HCT116 (cell line): ENCODE measurements around the gene PRRT1B.

Source experiments
- CTCF ChIP-seq, 3 experiments: fragments of 200-600 bp in 1 of 3; sonication (generic) in 1 of 3; IDR thresholded peaks in 2 of 3; conservative IDR thresholded peaks in 1 of 3; 2 replicates each; pipeline ENCODE4 v1.5.1; 2012 to 2017; ENCODE audit warnings: low read depth in 2 of 3, low read length in 2 of 3, antibody characterized with exemption in 1 of 3, borderline replicate concordance in 1 of 3, control low read depth in 1 of 3, mild to moderate bottlenecking in 1 of 3, mixed read lengths in 1 of 3, mixed run types in 1 of 3, moderate library complexity in 1 of 3; ENCODE audit not compliant: insufficient read depth in 1 of 3
- EZH2 ChIP-seq: fragments of 200-600 bp; sonication (generic); IDR thresholded peaks from 2 replicates; pipeline ENCODE4 v1.6.1; 2017; ENCODE audit warnings: antibody characterized with exemption, mixed run types
- JUND ChIP-seq: IDR thresholded peaks from 2 replicates; pipeline ENCODE4 v1.6.1; 2012
- POLR2A ChIP-seq: IDR thresholded peaks from 2 replicates; pipeline ENCODE4 v1.7.0; 2011; ENCODE audit warnings: borderline replicate concordance; ENCODE audit not compliant: insufficient read depth, insufficient read length; ENCODE audit errors: extremely low read depth
- POLR2AphosphoS5 ChIP-seq: IDR thresholded peaks from 2 replicates; pipeline ENCODE4 v1.6.1; 2011; ENCODE audit warnings: mild to moderate bottlenecking, low read depth, low read length, moderate library complexity

DNA sequence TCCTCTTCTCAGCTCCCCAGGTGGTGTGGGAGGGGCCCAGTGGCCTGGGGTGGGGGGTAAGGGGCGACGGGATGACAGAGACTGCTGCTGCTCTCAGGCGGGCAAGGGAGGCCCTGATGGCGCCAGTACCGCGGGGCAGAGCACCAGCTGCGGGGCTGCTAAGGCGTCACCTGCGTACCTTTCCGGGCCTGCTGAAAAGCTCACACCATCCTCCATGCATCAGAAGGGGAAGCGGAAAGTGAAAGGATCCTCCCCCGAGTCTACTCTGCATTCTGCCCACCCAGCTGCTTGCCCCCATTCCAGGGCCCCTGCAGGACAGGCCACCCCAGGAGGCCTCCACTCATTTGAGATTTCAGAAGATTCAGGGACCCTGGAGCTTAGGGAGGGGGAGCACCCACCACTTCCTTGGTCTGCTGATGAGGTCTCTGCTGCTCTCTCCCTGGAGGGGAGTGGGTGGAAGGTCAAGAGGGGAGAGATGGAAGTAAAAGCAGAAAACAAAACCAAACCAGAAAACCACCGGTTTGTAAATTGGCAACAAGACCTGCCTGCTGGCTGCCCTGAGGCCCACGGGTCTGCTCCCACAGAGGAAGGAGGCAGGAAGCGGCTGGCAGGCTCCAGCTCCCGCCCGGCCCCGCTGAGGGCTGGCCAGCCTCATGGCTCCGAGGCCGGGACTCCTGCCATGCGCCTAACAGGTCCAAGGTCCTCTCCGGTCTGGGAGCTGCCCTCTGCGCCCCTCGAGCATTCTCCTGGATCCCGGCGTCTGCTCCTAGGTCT is 33.6 kb downstream of the PRRT1B start:
- TF ChIP-seq EZH2 (no peak), JUND (no peak), CTCF (IDR thresholded peaks at IDR 0.05 in 2 of 3, conservative IDR thresholded peaks at IDR 0.05 in 1 of 3; ENCODE audit: borderline replicate concordance in 1 of 3, insufficient read depth in 1 of 3, low read depth in 2 of 3, low read length in 2 of 3) (no peak), POLR2A (no peak), POLR2AphosphoS5 (no peak)
